Pancreas (tissue), 10 donors: ENCODE results near the gene DCDC2C. TPM values are rescaled to one million over a fixed set of nuclear protein-coding genes. Genes with fewer than 3 reads are reported as not detected.

Experiments
- ATAC-seq, 4 donors: fragments of 200-7000 bp; cut with Tn5 transposase; one replicate each; pipeline versions ENCODE4 v1.8.0 to v1.9.1; 2020; ENCODE audit warnings: mild to moderate bottlenecking in 4 of 4, moderate library complexity in 4 of 4
- DNase-seq, 6 donors: peaks; one replicate each; pipeline ENCODE4 v3.0.0-alpha.2; 2020
- FAIRE-seq: peaks from 2 replicates; lab custom pipeline; 2012; peaks lifted over from hg19 to GRCh38; lab: Jason Lieb, UNC
- H3K27ac ChIP-seq, 4 donors: fragments of 200-600 bp; sonication (generic); 1 replicate in 3 of 4; 2 replicates in 1 of 4; pipeline versions ENCODE4 v1.5.0 to v1.8.0; 2020
- H3K27me3 ChIP-seq, 4 donors: fragments of 200-600 bp; one replicate each; pipeline ENCODE4 v1.8.0; 2021
- H3K36me3 ChIP-seq, 3 donors: fragments of 200-600 bp; sonication (generic) in 1 of 3; one replicate each; pipeline versions ENCODE4 v1.5.0 to v1.8.0; 2020 to 2021
- H3K4me1 ChIP-seq, 3 donors: fragments of 200-600 bp; one replicate each; pipeline ENCODE4 v1.8.0; 2021
- H3K4me3 ChIP-seq, 4 donors: fragments of 200-600 bp; sonication (generic) in 2 of 4; one replicate each; pipeline versions ENCODE4 v1.5.0 to v1.8.0; 2020 to 2021
- H3K9me3 ChIP-seq, 4 donors: fragments of 200-600 bp; one replicate each; pipeline ENCODE4 v1.8.0; 2021
- WGBS, 2 donors: extraction: QIAGEN DNeasy Blood & Tissue Kit; methylation state at CpG; one replicate each; pipeline ENCODE4 v1.1.7; 2013; 5-methylcytosine and 5-hydroxymethylcytosine counted together
- intact Hi-C, 3 donors: fragments of 100-400 bp; cut with DNase I; formaldehyde crosslinking; loops; one replicate each; pipeline versions ENCODE4 v1.11.1 to v1.14.2; 2022
- polyA plus RNA-seq, 2 donors: library from polyadenylated mRNA; stranded (reverse); fragments of 200-250 nt; gene quantifications; one replicate each; pipeline ENCODE4 v1.2.3, GENCODE V29; 2013
- total RNA-seq, 6 donors: library from RNA; stranded (reverse); fragmentation: NEBNext Ultra II Directional in 4 of 6; extraction: Animal tissue kit (Norgen Biotek cat#: 25700) in 4 of 6; gene quantifications; one replicate each; pipeline versions ENCODE4 v1.2.1 to v1.2.4, GENCODE V29; 2021 to 2023
- TF ChIP-seq, protein P1 (sequence below), 4 donors: fragments of 200-600 bp; sonication (generic) in 3 of 4; IDR thresholded peaks; one replicate each; pipeline versions ENCODE4 v1.5.0 to v1.8.0; 2021; ENCODE audit warnings: antibody characterized with exemption in 4 of 4
- donor health status: healthy with polysubstance abuse.
- donor health status: DM: no; HTN: no; CAD: no; lungs with moderate emphysema.
- donor health status: DM: no; HTN: no; CAD: no.
- donor health status: control.
- donor health status: control.
- donor health status: Bipolar disorder and iron deficiency.
- donor health status: DM: yes; HTN: yes; CAD: no.
- donor health status: DM: no; HTN: no; CAD: no.
- donor health status: DM: no; HTN: no; CAD: no.
- donor health status: DM: yes; HTN: yes; CAD: no.

DCDC2C gene
- total and polyA plus RNA-seq, 8 donors: not detected

DNA sequence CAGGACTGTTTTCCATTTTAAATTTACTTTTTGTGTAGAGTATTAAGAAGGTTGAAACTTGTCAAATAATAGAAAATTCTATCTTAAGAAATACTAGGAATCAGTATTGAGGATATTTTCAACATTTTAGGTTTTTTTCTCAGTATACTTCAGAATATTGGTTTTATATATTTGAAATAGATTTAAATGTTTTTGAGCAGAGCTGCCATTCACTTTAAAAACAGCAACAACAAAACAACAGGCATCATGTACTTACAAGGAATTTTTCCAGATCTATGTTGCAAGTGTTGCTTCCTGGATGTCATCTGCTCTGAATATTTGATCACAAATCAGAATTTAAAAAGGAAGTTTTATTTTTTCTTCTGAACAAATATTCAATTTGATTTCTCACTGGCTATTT, 84.4 kb downstream of the DCDC2C start:
- no peaks in the 10 kb centered on the region for H3K36me3 ChIP-seq
- no peak for DNase-seq
- peaks cover 0 to 4% (median 0%) of the 10 kb centered on the region in 4 donors for H3K27me3 ChIP-seq
- ATAC-seq: no peak
- no peaks in the 10 kb centered on the region for H3K4me1 ChIP-seq
- FAIRE-seq: no peak
- H3K9me3 ChIP-seq: no peaks in the 10 kb centered on the region
- no peak overlapping the region for H3K27ac ChIP-seq
- H3K4me3 ChIP-seq: no peak overlapping the region
- TF ChIP-seq, protein P1, sequence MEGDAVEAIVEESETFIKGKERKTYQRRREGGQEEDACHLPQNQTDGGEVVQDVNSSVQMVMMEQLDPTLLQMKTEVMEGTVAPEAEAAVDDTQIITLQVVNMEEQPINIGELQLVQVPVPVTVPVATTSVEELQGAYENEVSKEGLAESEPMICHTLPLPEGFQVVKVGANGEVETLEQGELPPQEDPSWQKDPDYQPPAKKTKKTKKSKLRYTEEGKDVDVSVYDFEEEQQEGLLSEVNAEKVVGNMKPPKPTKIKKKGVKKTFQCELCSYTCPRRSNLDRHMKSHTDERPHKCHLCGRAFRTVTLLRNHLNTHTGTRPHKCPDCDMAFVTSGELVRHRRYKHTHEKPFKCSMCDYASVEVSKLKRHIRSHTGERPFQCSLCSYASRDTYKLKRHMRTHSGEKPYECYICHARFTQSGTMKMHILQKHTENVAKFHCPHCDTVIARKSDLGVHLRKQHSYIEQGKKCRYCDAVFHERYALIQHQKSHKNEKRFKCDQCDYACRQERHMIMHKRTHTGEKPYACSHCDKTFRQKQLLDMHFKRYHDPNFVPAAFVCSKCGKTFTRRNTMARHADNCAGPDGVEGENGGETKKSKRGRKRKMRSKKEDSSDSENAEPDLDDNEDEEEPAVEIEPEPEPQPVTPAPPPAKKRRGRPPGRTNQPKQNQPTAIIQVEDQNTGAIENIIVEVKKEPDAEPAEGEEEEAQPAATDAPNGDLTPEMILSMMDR (IDR thresholded peaks at IDR 0.05): no peak
- intact Hi-C loops: no loop called here

DNA sequence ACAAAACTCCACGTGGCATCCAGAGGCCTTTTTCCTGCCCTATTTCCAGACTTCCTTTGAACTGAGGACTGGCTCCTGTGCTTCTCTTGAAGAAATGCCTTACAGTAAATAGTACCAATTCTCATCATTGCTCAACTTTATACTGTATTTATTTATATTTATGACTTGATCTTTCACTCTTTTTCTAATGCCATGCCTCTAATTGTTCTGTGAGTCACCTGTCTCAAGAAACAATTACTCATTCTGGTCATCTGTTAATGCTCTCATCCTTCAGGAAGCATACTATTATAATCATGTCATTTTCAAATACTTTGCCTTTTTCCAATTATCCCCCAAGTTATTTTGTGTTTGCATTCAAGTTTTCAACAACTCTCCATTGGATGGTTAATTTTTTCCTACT, 85.9 kb downstream of the DCDC2C start:
- WGBS, 2 donors: 32 to 42% methylated on average over 1 of the region's 1 CpG
- intact Hi-C loops: no loop called here
- no peaks in the 10 kb centered on the region for H3K36me3 ChIP-seq
- no peak overlapping the region for H3K4me3 ChIP-seq
- peaks cover 0 to 4% (median 0%) of the 10 kb centered on the region in 4 donors for H3K27me3 ChIP-seq
- TF ChIP-seq, protein P1 (IDR thresholded peaks at IDR 0.05): no peak
- DNase-seq (no peak), ATAC-seq (no peak), FAIRE-seq (no peak)
- H3K27ac ChIP-seq: no peak overlapping the region
- H3K9me3 ChIP-seq: no peaks in the 10 kb centered on the region
- H3K4me1 ChIP-seq: no peaks in the 10 kb centered on the region

DNA sequence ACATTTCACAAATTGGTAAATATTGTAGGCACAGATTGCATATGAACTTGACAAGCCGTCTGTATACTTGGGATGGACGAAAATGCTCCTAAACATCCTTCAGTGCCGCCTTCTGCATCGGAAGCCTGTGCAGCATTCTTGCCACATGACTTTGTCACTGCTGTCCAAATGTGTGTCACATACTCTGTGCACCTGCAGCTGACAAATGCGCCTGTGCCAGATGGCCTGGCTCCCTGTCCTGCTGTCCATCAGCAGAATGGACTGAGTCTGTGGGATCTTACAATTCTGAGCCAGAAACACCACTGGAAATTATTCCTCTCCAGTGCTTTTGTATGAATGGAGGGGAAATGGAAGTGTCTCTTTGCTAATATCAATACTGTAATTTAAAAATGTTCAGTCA, 89.9 kb downstream of the DCDC2C start:
- DNase-seq: no peak
- Histone ChIP-seq H3K27me3 (no peaks in the 10 kb centered on the region), H3K27ac (no peak overlapping the region), H3K4me3 (no peak overlapping the region), H3K36me3 (no peaks in the 10 kb centered on the region), H3K9me3 (no peaks in the 10 kb centered on the region), H3K4me1 (no peaks in the 10 kb centered on the region)
- no peak for FAIRE-seq
- 52 to 68% methylated on average over 5 of the region's 5 CpGs for WGBS, 2 donors
- no peak for ATAC-seq
- TF ChIP-seq, protein P1 (IDR thresholded peaks at IDR 0.05): no peak
- intact Hi-C loops: no loop called here

DNA sequence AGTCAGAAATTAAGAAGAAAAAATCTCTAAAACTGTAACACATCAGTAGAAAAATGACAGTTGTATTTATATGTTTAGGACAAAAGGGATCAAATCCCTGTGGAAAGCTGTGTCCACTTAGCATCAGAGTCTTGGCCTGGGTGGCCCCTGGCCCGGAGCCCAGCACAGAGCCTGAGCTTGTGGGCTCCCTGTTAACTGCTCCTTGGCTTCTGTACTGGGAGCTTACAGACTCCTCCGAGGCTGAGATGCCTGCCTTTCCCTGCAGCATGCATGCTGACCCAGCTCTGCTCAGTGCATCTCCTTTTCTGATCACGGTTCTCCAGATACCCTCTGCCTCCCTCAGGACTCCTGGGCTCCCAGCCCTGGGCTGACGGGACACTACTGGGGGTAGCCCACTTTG, 98.1 kb downstream of the DCDC2C start:
- FAIRE-seq (no peak), DNase-seq (no peak), ATAC-seq (no peak)
- TF ChIP-seq, protein P1 (IDR thresholded peaks at IDR 0.05): no peak
- Histone ChIP-seq H3K9me3 (no peaks in the 10 kb centered on the region), H3K27ac (no peak overlapping the region), H3K36me3 (no peaks in the 10 kb centered on the region), H3K4me1 (no peaks in the 10 kb centered on the region), H3K27me3 (peaks cover 0 to 8% (median 3%) of the 10 kb centered on the region in 4 donors), H3K4me3 (no peak overlapping the region)
- intact Hi-C loops: no loop called here
- WGBS, 2 donors: 43 to 71% methylated on average over 4 of the region's 4 CpGs

DNA sequence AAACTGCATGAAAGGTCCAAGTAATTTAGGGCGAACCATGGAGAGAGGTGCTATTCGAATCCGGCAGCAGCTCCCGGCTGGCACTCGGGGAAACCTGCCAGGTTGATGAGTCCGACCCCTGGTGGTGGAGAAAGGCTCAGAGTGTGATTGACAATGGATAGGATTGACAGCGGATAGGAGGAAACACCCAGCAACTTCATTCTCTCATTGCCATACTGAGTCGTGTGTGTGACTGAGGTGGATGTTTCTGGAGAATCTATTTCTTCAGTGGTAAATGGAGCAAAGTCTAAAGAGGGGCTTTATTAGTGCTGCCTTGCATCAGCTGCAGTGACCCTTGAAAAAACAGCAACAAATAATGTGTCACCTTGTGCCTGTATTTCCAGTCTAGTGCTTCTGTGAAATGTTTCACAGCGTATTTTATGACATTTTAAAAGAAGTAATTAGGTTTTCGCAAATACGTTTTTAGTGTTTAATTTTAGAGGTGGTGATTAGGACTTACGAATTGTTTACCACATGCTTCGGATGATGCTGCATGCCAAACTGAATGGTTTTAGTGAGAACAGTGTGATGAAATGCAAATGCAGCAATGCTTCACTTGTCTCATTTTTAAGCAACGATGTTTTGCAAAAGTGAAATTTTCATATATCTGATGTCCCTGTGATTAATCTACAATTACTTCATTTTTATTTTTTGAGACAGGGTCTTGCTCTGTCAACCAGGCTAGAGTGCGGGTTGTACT, 102.0 kb downstream of the DCDC2C start:
- FAIRE-seq (no peak), DNase-seq (no peak), ATAC-seq (no peak)
- no peak overlapping the region for H3K27ac ChIP-seq
- TF ChIP-seq, protein P1 (IDR thresholded peaks at IDR 0.05): no peak
- H3K4me3 ChIP-seq: no peak overlapping the region
- H3K4me1 ChIP-seq: no peaks in the 10 kb centered on the region
- intact Hi-C loops: no loop called here
- H3K27me3 ChIP-seq: peaks cover 0 to 8% (median 3%) of the 10 kb centered on the region in 4 donors
- no peaks in the 10 kb centered on the region for H3K9me3 ChIP-seq
- no peaks in the 10 kb centered on the region for H3K36me3 ChIP-seq
- WGBS, 2 donors: 41 to 43% methylated on average over 15 of the region's 15 CpGs
